GM12873 (cell line): ENCODE data around the gene STX11.

Source experiments
- CTCF ChIP-seq: IDR thresholded peaks from 2 replicates; pipeline ENCODE4 v1.5.1; 2012; ENCODE audit warnings: low read depth, mild to moderate bottlenecking, moderate library complexity, low read length, control low read depth; ENCODE audit not compliant: insufficient read depth; ENCODE audit errors: missing control alignments

STX11 gene

GRCh38 chr6:144181639-144182038, 31.3 kb downstream of the STX11 start:
- no peak for TF ChIP-seq CTCF

- TF ChIP-seq CTCF, result no peak
Measured at GRCh38 chr6:144185133-144185836, 35.0 kb downstream of the STX11 start.

DNA sequence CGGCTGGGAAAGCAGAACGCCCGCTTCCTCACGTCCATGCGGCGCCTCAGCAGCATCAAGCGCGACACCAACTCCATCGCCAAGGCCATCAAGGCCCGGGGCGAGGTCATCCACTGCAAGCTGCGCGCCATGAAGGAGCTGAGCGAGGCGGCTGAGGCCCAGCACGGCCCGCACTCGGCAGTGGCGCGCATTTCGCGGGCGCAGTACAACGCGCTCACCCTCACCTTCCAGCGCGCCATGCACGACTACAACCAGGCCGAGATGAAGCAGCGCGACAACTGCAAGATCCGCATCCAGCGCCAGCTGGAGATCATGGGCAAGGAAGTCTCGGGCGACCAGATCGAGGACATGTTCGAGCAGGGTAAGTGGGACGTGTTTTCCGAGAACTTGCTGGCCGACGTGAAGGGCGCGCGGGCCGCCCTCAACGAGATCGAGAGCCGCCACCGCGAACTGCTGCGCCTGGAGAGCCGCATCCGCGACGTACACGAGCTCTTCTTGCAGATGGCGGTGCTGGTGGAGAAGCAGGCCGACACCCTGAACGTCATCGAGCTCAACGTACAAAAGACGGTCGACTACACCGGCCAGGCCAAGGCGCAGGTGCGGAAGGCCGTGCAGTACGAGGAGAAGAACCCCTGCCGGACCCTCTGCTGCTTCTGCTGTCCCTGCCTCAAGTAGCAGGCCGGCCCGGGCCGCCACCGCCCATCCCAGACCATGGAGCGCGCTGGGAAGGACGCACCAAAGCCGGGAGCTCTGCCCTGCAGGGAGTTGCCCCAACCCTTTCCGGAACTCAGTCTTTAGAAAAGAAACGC, 36.7 kb downstream of the STX11 start:
- no peak for TF ChIP-seq CTCF

- no peak for TF ChIP-seq CTCF
Measured at GRCh38 chr6:144189351-144189750, 39.0 kb downstream of the STX11 start.

DNA sequence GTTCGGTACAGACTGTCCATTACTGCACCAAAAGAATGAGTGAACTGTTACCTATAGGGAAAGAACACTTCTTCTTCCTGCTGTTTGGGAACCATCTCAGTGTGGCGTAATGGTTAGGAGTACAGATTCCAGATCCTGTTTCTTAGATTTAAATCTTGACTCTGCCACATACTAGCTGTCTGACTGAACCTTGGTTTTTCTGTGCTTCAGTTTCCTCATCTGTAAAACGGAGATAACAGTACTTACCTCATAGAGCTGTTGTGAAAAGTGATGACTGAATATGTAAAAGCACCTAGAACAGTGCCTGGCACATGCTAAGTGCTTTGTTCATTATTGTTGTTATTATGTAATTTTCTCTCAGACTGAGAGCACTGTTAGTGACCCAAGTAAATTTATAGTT, 39.8 kb downstream of the STX11 start:
- TF ChIP-seq CTCF, result no peak

- no peak for TF ChIP-seq CTCF
Measured at GRCh38 chr6:144190593-144190992, 40.3 kb downstream of the STX11 start.

DNA sequence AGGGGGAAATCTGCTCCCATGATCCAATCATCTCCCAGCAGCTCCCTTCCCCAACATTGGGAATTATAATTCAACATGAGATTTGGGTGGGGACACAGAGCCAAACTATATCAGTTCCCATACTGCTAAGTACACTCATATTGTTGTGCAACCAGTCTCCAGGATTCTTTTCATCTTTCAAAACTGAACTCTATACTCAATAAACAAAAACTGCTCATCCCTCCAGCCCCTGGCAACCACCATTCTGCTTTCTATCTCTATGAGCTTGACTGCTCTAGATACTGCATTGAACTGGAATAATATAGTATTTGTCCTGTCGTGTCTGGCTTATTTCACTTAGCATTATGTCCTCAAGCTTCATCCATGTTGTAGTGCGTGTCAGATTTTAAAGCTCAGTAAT, 42.9 kb downstream of the STX11 start:
- no peak for TF ChIP-seq CTCF
